Measurements from ENCODE around the gene ITPKB. TPM values are rescaled to one million over a fixed set of nuclear protein-coding genes. Genes with fewer than 3 reads are reported as not detected.

ITPKB gene
- 10 to 100 TPM; 52.4 to 80.9 (median 61.7) TPM for total RNA-seq
- 10 to 100 TPM in 1 of 3 donors, 1 to 10 TPM in 2; 1.4 to 20.4 (median 4.2) TPM for polyA plus RNA-seq

- peak within 1 kb of the TSS; percentile 90 to 97 (median 94) for H3K27ac ChIP-seq
- peaks cover 0 to 12% (median 3%) of the 10 kb centered on the region in 4 donors for H3K36me3 ChIP-seq
- no peaks in the 10 kb centered on the region for H3K27me3 ChIP-seq
- intact Hi-C loops (cut with DNase I), result loop anchor here (2.0 to 5.0 kb wide), 6 partner anchors 37 to 192 kb away; partner anchors contain the start of gene STUM
- peak within 1 kb of the TSS; percentile 83 to 94 (median 86) for H3K4me3 ChIP-seq
- TF ChIP-seq CTCF (IDR thresholded peaks at IDR 0.05) (no peak), POLR2AphosphoS5 (IDR thresholded peaks at IDR 0.05) (peak; percentile 89 to 92 (median 90)), POLR2A (IDR thresholded peaks at IDR 0.05) (peak; percentile 71 to 87), EP300 (IDR thresholded peaks at IDR 0.05) (peak in 1 of 4 donors; percentile 2)
- 0% methylated on average over 23 of the region's 23 CpGs for WGBS, 2 donors
- peaks cover 0 to 39% (median 36%) of the 10 kb centered on the region in 4 donors for H3K4me1 ChIP-seq
- peaks cover 0 to 9% (median 0%) of the 10 kb centered on the region in 4 donors for H3K9me3 ChIP-seq
- peak; percentile 91 for DNase-seq
These were observed at the start of gene ITPKB for GRCh38 chr1:226738995-226739695. Gene ITPKB, minus strand, starts transcription at chr1:226739282. Its CDS starts 1,824 bp downstream, at chr1:226737458.

GRCh38 chr1:226787638-226788037, 48.6 kb upstream of the ITPKB start:
- Histone ChIP-seq H3K4me3 (no peak overlapping the region), H3K27me3 (no peaks in the 10 kb centered on the region), H3K36me3 (no peaks in the 10 kb centered on the region), H3K4me1 (peaks cover 0 to 57% (median 45%) of the 10 kb centered on the region in 4 donors), H3K27ac (peak overlapping the region; percentile 57 to 90 (median 87)), H3K9me3 (no peaks in the 10 kb centered on the region)
- no peak for DNase-seq
- intact Hi-C loops (cut with DNase I), result loop anchor here (5.0 kb wide), 1 partner anchor 50 kb away; the partner anchor contains the start of gene ITPKB
- TF ChIP-seq CTCF (IDR thresholded peaks at IDR 0.05) (no peak), EP300 (IDR thresholded peaks at IDR 0.05) (peak in 1 of 4 donors; percentile 32), POLR2A (IDR thresholded peaks at IDR 0.05) (no peak), POLR2AphosphoS5 (IDR thresholded peaks at IDR 0.05) (peak in 2 of 4 donors; percentile 65 to 66)
- WGBS, 2 donors, result 85 to 86% methylated on average over 7 of the region's 7 CpGs

GRCh38 chr1:226787071-226787470, 48.0 kb upstream of the ITPKB start:
- Histone ChIP-seq H3K9me3 (no peaks in the 10 kb centered on the region), H3K4me1 (peaks cover 0 to 58% (median 48%) of the 10 kb centered on the region in 4 donors), H3K4me3 (no peak overlapping the region), H3K27me3 (no peaks in the 10 kb centered on the region), H3K36me3 (no peaks in the 10 kb centered on the region), H3K27ac (peak overlapping the region; percentile 57 to 90 (median 87))
- TF ChIP-seq POLR2A (IDR thresholded peaks at IDR 0.05), result no peak
- intact Hi-C loops (cut with DNase I), result loop anchor here (5.0 kb wide), 1 partner anchor 50 kb away; the partner anchor contains the start of gene ITPKB
- no peak for DNase-seq
- WGBS, 2 donors, result 86 to 87% methylated on average over 2 of the region's 2 CpGs

GRCh38 chr1:226786550-226786949, 47.5 kb upstream of the ITPKB start:
- no peak for TF ChIP-seq CTCF (IDR thresholded peaks at IDR 0.05)
- TF ChIP-seq EP300 (IDR thresholded peaks at IDR 0.05), result no peak
- no peak for TF ChIP-seq POLR2A (IDR thresholded peaks at IDR 0.05)
- WGBS, 2 donors, result 86 to 93% methylated on average over 3 of the region's 3 CpGs
- Histone ChIP-seq H3K4me1 (peaks cover 0 to 61% (median 48%) of the 10 kb centered on the region in 4 donors), H3K36me3 (no peaks in the 10 kb centered on the region), H3K9me3 (no peaks in the 10 kb centered on the region), H3K27ac (peak overlapping the region; percentile 57 to 90 (median 87)), H3K27me3 (no peaks in the 10 kb centered on the region), H3K4me3 (no peak overlapping the region)
- no peak for DNase-seq
- intact Hi-C loops (cut with DNase I), result loop anchor here (5.0 kb wide), 1 partner anchor 49 kb away; the partner anchor contains the start of gene ITPKB

GRCh38 chr1:226785805-226786204, 46.7 kb upstream of the ITPKB start:
- peak overlapping the region; percentile 82 to 90 (median 87) for H3K27ac ChIP-seq
- no peak overlapping the region for H3K4me3 ChIP-seq
- no peaks in the 10 kb centered on the region for H3K9me3 ChIP-seq
- H3K27me3 ChIP-seq, result no peaks in the 10 kb centered on the region
- no peaks in the 10 kb centered on the region for H3K36me3 ChIP-seq
- peaks cover 0 to 61% (median 50%) of the 10 kb centered on the region in 4 donors for H3K4me1 ChIP-seq
- TF ChIP-seq EP300 (IDR thresholded peaks at IDR 0.05), result no peak
- TF ChIP-seq POLR2AphosphoS5 (IDR thresholded peaks at IDR 0.05), result no peak
- TF ChIP-seq CTCF (IDR thresholded peaks at IDR 0.05), result no peak
- no peak for TF ChIP-seq POLR2A (IDR thresholded peaks at IDR 0.05)
- intact Hi-C loops (cut with DNase I), result loop anchor here (2.0 to 5.0 kb wide), 2 partner anchors 35 to 49 kb away; partner anchors contain the start of gene ITPKB
- no peak for DNase-seq
- 96 to 97% methylated on average over 2 of the region's 2 CpGs for WGBS, 2 donors
